ENCODE data around the gene UST. TPM values are rescaled to one million over a fixed set of nuclear protein-coding genes. Genes with fewer than 3 reads are reported as not detected.

UST gene
- polyA plus RNA-seq, 1 donor from 2014 or later, result 7.5 TPM

GRCh38 chr6:148698671-148699180, 48.1 kb upstream of the UST start:
- no peaks in the 10 kb centered on the region for H3K79me2 ChIP-seq (replicated peaks; ENCODE audit: insufficient read depth, low read length)

GRCh38 chr6:148700047-148700715, 46.6 kb upstream of the UST start:
- Histone ChIP-seq H3K79me2 (replicated peaks; ENCODE audit: insufficient read depth, low read length) (no peaks in the 10 kb centered on the region), H3K9ac (ENCODE audit: low read length) (no peak overlapping the region), H3K9me3 (ENCODE audit: low read length) (no peaks in the 10 kb centered on the region), H2AFZ (ENCODE audit: low read depth, low read length) (no peak overlapping the region), H3K9me2 (ENCODE audit: insufficient read depth, low read length) (no peaks in the 10 kb centered on the region), H3K36me3 (ENCODE audit: insufficient read depth, low read length) (no peaks in the 10 kb centered on the region), H3K27me3 (ENCODE audit: insufficient read depth, low read depth, low read length) (no peaks in the 10 kb centered on the region), H3F3A (ENCODE audit: insufficient read depth, low read length, poor library complexity, severe bottlenecking) (no peaks in the 10 kb centered on the region), H4K20me1 (ENCODE audit: insufficient read depth) (no peaks in the 10 kb centered on the region), H3K27ac (ENCODE audit: low read length) (no peak overlapping the region), H3K4me3 (ENCODE audit: low read length) (no peak overlapping the region), H3K4me2 (ENCODE audit: low read length) (no peak overlapping the region)
- TF ChIP-seq CTCF (IDR thresholded peaks at IDR 0.05; ENCODE audit: poor library complexity, severe bottlenecking) (no peak), EZH2 (IDR thresholded peaks at IDR 0.05; ENCODE audit: borderline replicate concordance, insufficient read depth, low read length, poor library complexity, severe bottlenecking) (no peak), SMC3 (conservative IDR thresholded peaks at IDR 0.05; ENCODE audit: poor library complexity) (no peak), EP300 (conservative IDR thresholded peaks at IDR 0.05; ENCODE audit: poor library complexity, severe bottlenecking) (no peak), TAF1 (IDR thresholded peaks at IDR 0.05; ENCODE audit: low read depth) (no peak), MXI1 (conservative IDR thresholded peaks at IDR 0.05; ENCODE audit: poor library complexity, severe bottlenecking) (no peak), POLR2AphosphoS5 (IDR thresholded peaks at IDR 0.05) (no peak), RAD21 (conservative IDR thresholded peaks at IDR 0.05) (no peak)

More at GRCh38 chr6:148698671-148699180, 48.1 kb upstream of the UST start:
- H3K4me2 ChIP-seq (ENCODE audit: low read length), result no peak overlapping the region
- H2AFZ ChIP-seq (ENCODE audit: low read depth, low read length), result no peak overlapping the region
- no peaks in the 10 kb centered on the region for H3K9me2 ChIP-seq (ENCODE audit: insufficient read depth, low read length)
- TF ChIP-seq EZH2 (IDR thresholded peaks at IDR 0.05; ENCODE audit: borderline replicate concordance, insufficient read depth, low read length, poor library complexity, severe bottlenecking) (no peak), CTCF (IDR thresholded peaks at IDR 0.05; ENCODE audit: poor library complexity, severe bottlenecking) (no peak), TAF1 (IDR thresholded peaks at IDR 0.05; ENCODE audit: low read depth) (no peak), RAD21 (conservative IDR thresholded peaks at IDR 0.05) (no peak), MXI1 (conservative IDR thresholded peaks at IDR 0.05; ENCODE audit: poor library complexity, severe bottlenecking) (no peak), POLR2AphosphoS5 (IDR thresholded peaks at IDR 0.05) (no peak), REST (IDR thresholded peaks at IDR 0.05; ENCODE audit: borderline replicate concordance) (no peak), EP300 (conservative IDR thresholded peaks at IDR 0.05; ENCODE audit: poor library complexity, severe bottlenecking) (no peak), SMC3 (conservative IDR thresholded peaks at IDR 0.05; ENCODE audit: poor library complexity) (no peak)
- no peaks in the 10 kb centered on the region for H3K9me3 ChIP-seq (ENCODE audit: low read length)
- no peaks in the 10 kb centered on the region for H3F3A ChIP-seq (ENCODE audit: insufficient read depth, low read length, poor library complexity, severe bottlenecking)
- H3K9ac ChIP-seq (ENCODE audit: low read length), result no peak overlapping the region
- no peaks in the 10 kb centered on the region for H4K20me1 ChIP-seq (ENCODE audit: insufficient read depth)
- no peak overlapping the region for H3K4me3 ChIP-seq (ENCODE audit: low read length)
- no peak overlapping the region for H3K27ac ChIP-seq (ENCODE audit: low read length)
- no peaks in the 10 kb centered on the region for H3K27me3 ChIP-seq (ENCODE audit: insufficient read depth, low read depth, low read length)
- H3K36me3 ChIP-seq (ENCODE audit: insufficient read depth, low read length), result no peaks in the 10 kb centered on the region
